ENCODE results near the gene OCIAD1. TPM values are rescaled to one million over a fixed set of nuclear protein-coding genes. Genes with fewer than 3 reads are reported as not detected.
A peak's percentile ranks its signal among the peaks of the same experiment; 100 is the strongest.
"Not testable (repeated sequence)": the region's sequence is repeated elsewhere in the genome, so short reads cannot be mapped to it uniquely, and the experiment has no call there.

OCIAD1 gene
- total and polyA plus RNA-seq, 8 donors, result 50.9 to 113 (median 59.2) TPM

GRCh38 chr4:48816971-48817370 lies 13.9 kb upstream of the OCIAD1 start:
- DNase-seq (no peak), FAIRE-seq (no peak), ATAC-seq (no peak)
- WGBS, 2 donors, result 92 to 93% methylated on average over 6 of the region's 6 CpGs
- Histone ChIP-seq H3K27me3 (no peaks in the 10 kb centered on the region), H3K4me3 (no peak overlapping the region), H3K27ac (no peak overlapping the region), H3K4me1 (peaks cover 0 to 12% (median 0%) of the 10 kb centered on the region in 3 donors), H3K9me3 (no peaks in the 10 kb centered on the region), H3K36me3 (no peaks in the 10 kb centered on the region)
- TF ChIP-seq CTCF (IDR thresholded peaks at IDR 0.05), result no peak
- intact Hi-C loops (cut with DNase I), result no loop called here

- DNase-seq; intact Hi-C loops (cut with DNase I); FAIRE-seq; H3K27me3 ChIP-seq; H3K36me3 ChIP-seq; H3K4me3 ChIP-seq; H3K9me3 ChIP-seq; ATAC-seq; H3K27ac ChIP-seq; H3K4me1 ChIP-seq: not testable (repeated sequence)
- WGBS, 2 donors, result 58 to 68% methylated on average over 2 of the region's 2 CpGs
These were observed 9.5 kb upstream of the OCIAD1 start for GRCh38 chr4:48821431-48821830.

GRCh38 chr4:48827622-48828021 lies 3.3 kb upstream of the OCIAD1 start:
- Histone ChIP-seq H3K4me1 (peaks cover 1 to 9% (median 6%) of the 10 kb centered on the region in 3 donors), H3K9me3 (no peaks in the 10 kb centered on the region), H3K27me3 (no peaks in the 10 kb centered on the region), H3K36me3 (no peaks in the 10 kb centered on the region), H3K4me3 (no peak overlapping the region), H3K27ac (no peak overlapping the region)
- intact Hi-C loops (cut with DNase I), result no loop called here
- no peak for TF ChIP-seq CTCF (IDR thresholded peaks at IDR 0.05)
- WGBS, 2 donors, result 75 to 80% methylated on average over 5 of the region's 5 CpGs
- DNase-seq (no peak), ATAC-seq (no peak), FAIRE-seq (no peak)

- Histone ChIP-seq H3K4me3 (peak overlapping the region; percentile 54 to 89 (median 82)), H3K27ac (peak overlapping the region; percentile 78 to 92 (median 84)), H3K36me3 (peaks cover 0 to 17% (median 13%) of the 10 kb centered on the region in 3 donors), H3K27me3 (no peaks in the 10 kb centered on the region), H3K4me1 (peaks cover 3 to 13% (median 10%) of the 10 kb centered on the region in 3 donors), H3K9me3 (no peaks in the 10 kb centered on the region)
- DNase-seq (no peak), FAIRE-seq (no peak), ATAC-seq (peak in 1 of 4 donors; percentile 4)
- no peak for TF ChIP-seq CTCF (IDR thresholded peaks at IDR 0.05)
- intact Hi-C loops (cut with DNase I), result no loop called here
- 0% methylated on average over 10 of the region's 10 CpGs for WGBS, 2 donors
These were observed 693 bp downstream of the OCIAD1 start for GRCh38 chr4:48831532-48832030.

- FAIRE-seq, result no peak
- DNase-seq, result no peak
- intact Hi-C loops (cut with DNase I), result no loop called here
- Histone ChIP-seq H3K27ac (no peak overlapping the region), H3K4me1 (peaks cover 3 to 13% (median 10%) of the 10 kb centered on the region in 3 donors), H3K9me3 (no peaks in the 10 kb centered on the region), H3K4me3 (peak overlapping the region in 1 of 4 donors; percentile 85), H3K27me3 (no peaks in the 10 kb centered on the region), H3K36me3 (peaks cover 0 to 17% (median 13%) of the 10 kb centered on the region in 3 donors)
- no peak for TF ChIP-seq CTCF (IDR thresholded peaks at IDR 0.05)
- 73 to 77% methylated on average over 5 of the region's 5 CpGs for WGBS, 2 donors
- ATAC-seq, result no peak
These were observed 1.7 kb downstream of the OCIAD1 start for GRCh38 chr4:48832571-48832970.
